HepG2 (cell line): ENCODE results near the gene CXXC5. TPM values are rescaled to one million over a fixed set of nuclear protein-coding genes. Genes with fewer than 3 reads are reported as not detected.

Experiments
- AHR ChIP-seq: IDR thresholded peaks from 2 replicates; pipeline ENCODE4 v1.6.1; 2018; ENCODE audit warnings: missing genetic modification reagents, missing compliant biosample characterization
- ARHGAP35 ChIP-seq: sonication (generic); formaldehyde crosslinking; IDR thresholded peaks from 2 replicates; pipeline ENCODE4 v1.9.0; 2022; ENCODE audit warnings: mild to moderate bottlenecking, inconsistent platforms, moderate library complexity, missing genetic modification reagents, borderline replicate concordance
- CCAR2 ChIP-seq: fragments of 200-400 bp; formaldehyde crosslinking; optimal IDR thresholded peaks from 2 replicates; pipeline ENCODE3; 2018; ENCODE audit warnings: low read depth, mild to moderate bottlenecking, low read length, moderate library complexity
- HOXA5 ChIP-seq: sonication (generic); formaldehyde crosslinking; IDR thresholded peaks from 2 replicates; pipeline ENCODE4 v1.4.0; 2020; ENCODE audit warnings: missing genetic modification reagents
- NAIF1 ChIP-seq: sonication (generic); formaldehyde crosslinking; IDR thresholded peaks from 2 replicates; pipeline ENCODE4 v1.5.0; 2020; ENCODE audit warnings: mild to moderate bottlenecking, missing genetic modification reagents, borderline replicate concordance
- NFKBIZ ChIP-seq: IDR thresholded peaks from 2 replicates; pipeline ENCODE4 v1.6.1; 2018; ENCODE audit warnings: missing genetic modification reagents, missing compliant biosample characterization
- PRMT3 ChIP-seq: sonication (generic); formaldehyde crosslinking; IDR thresholded peaks from 2 replicates; pipeline ENCODE4 v1.8.1; 2022; ENCODE audit warnings: low read depth, mild to moderate bottlenecking, moderate library complexity, missing genetic modification reagents, borderline replicate concordance
- RBAK ChIP-seq: sonication (generic); formaldehyde crosslinking; IDR thresholded peaks from 2 replicates; pipeline ENCODE4 v1.5.1; 2020; ENCODE audit warnings: mild to moderate bottlenecking, missing genetic modification reagents
- TBX2 ChIP-seq: sonication (generic); formaldehyde crosslinking; IDR thresholded peaks from 2 replicates; pipeline ENCODE4 v1.5.0; 2020; ENCODE audit warnings: missing genetic modification reagents, mild to moderate bottlenecking, borderline replicate concordance
- ZFAT ChIP-seq: sonication (generic); formaldehyde crosslinking; conservative IDR thresholded peaks from 2 replicates; pipeline ENCODE4 v1.8.1; 2023; ENCODE audit warnings: missing genetic modification reagents, inconsistent platforms
- ZNF224 ChIP-seq: sonication (generic); formaldehyde crosslinking; IDR thresholded peaks from 2 replicates; pipeline ENCODE4 v1.5.0; 2020; ENCODE audit warnings: mild to moderate bottlenecking, missing genetic modification reagents
- ZNF331 ChIP-seq: sonication (generic); formaldehyde crosslinking; IDR thresholded peaks from 2 replicates; pipeline ENCODE4 v1.4.0; 2020; ENCODE audit warnings: missing genetic modification reagents
- ZNF33A ChIP-seq: sonication (generic); formaldehyde crosslinking; IDR thresholded peaks from 2 replicates; pipeline ENCODE4 v1.5.1; 2020; ENCODE audit warnings: missing genetic modification reagents, mild to moderate bottlenecking, moderate library complexity, borderline replicate concordance
- ZNF501 ChIP-seq: sonication (generic); formaldehyde crosslinking; IDR thresholded peaks from 2 replicates; pipeline ENCODE4 v1.5.1; 2020; ENCODE audit warnings: mild to moderate bottlenecking, moderate library complexity, missing genetic modification reagents
- polyA plus RNA-seq, 8 experiments: library from polyadenylated mRNA; depleted of rRNA in 3 of 8; stranded (reverse) in 7 of 8; unstranded in 1 of 8; fragments of >200 nt; fragmentation: Illumina TruSeq in 4 of 8; extraction: Trizol in 4 of 8; gene quantifications; 2 replicates each; pipeline versions ENCODE4 v1.2.1 to v1.2.3, GENCODE V29; 2011 to 2016; ENCODE audit warnings: low read depth in 4 of 8, missing spikeins in 1 of 8, mixed read lengths in 1 of 8; ENCODE audit not compliant: insufficient read depth in 1 of 8
- total RNA-seq, 5 experiments: library from RNA; depleted of rRNA; stranded (reverse); fragments of >200 nt; fragmentation: Illumina TruSeq; extraction: Trizol; gene quantifications; 2 replicates each; pipeline ENCODE4 v1.2.3, GENCODE V29; 2016; ENCODE audit warnings: low read depth in 1 of 5
- TF ChIP-seq, protein P1 (sequence below): conservative IDR thresholded peaks from 2 replicates; pipeline ENCODE4 v1.6.1; 2018; ENCODE audit warnings: missing genetic modification reagents
- TF ChIP-seq, protein P2 (sequence below): sonication (generic); formaldehyde crosslinking; IDR thresholded peaks from 2 replicates; pipeline ENCODE4 v1.5.0; 2020; ENCODE audit warnings: missing genetic modification reagents
- TF ChIP-seq, protein P3 (sequence below): sonication (generic); formaldehyde crosslinking; IDR thresholded peaks from 2 replicates; pipeline ENCODE4 v1.9.0; 2021; ENCODE audit warnings: missing genetic modification reagents, mild to moderate bottlenecking, borderline replicate concordance

CXXC5 gene
- total and polyA plus RNA-seq, 2 of the 13 experiments (the other 11 are each of a cell fraction or from before 2014, with no cell fraction given): 32.3 to 33.0 TPM

DNA sequence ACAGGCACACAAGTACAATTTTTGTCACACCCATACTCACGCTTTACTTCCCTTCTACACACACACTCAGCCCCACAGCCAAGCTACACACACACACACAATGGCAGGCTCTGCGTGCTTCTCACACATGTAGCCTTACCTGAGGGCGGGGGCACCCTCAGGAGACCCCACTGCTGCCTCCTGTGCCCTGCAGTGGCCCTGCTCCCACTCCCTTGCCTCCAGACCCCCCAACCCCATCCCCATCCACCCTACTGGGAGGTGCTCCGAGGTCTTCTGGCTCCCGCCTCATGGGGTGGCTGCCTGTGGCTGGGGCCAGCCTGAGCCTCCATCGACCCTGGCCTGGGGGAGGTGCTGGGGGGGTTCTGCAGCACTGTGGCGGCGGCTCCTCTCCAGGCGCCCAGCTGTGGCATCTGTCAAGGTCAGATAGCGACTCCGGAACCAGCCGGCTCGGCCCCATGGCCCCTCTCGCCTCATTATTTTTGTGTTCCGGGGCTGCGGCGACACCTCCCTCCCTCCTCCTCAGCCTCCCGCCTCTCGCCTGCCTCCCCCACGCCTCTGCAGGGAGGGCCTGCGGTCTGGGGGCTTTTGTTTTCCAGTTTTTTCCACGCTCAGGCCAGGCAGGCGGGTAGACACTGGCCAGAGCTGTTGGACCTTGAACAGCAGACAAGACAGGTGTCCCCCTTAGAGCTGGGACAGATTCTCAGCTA, 21.7 kb downstream of the CXXC5 start (continued):
- TF ChIP-seq, protein P1, sequence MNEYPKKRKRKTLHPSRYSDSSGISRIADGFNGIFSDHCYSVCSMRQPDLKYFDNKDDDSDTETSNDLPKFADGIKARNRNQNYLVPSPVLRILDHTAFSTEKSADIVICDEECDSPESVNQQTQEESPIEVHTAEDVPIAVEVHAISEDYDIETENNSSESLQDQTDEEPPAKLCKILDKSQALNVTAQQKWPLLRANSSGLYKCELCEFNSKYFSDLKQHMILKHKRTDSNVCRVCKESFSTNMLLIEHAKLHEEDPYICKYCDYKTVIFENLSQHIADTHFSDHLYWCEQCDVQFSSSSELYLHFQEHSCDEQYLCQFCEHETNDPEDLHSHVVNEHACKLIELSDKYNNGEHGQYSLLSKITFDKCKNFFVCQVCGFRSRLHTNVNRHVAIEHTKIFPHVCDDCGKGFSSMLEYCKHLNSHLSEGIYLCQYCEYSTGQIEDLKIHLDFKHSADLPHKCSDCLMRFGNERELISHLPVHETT (CRISPR knock-in tag): no peak
- TF ChIP-seq, protein P2, sequence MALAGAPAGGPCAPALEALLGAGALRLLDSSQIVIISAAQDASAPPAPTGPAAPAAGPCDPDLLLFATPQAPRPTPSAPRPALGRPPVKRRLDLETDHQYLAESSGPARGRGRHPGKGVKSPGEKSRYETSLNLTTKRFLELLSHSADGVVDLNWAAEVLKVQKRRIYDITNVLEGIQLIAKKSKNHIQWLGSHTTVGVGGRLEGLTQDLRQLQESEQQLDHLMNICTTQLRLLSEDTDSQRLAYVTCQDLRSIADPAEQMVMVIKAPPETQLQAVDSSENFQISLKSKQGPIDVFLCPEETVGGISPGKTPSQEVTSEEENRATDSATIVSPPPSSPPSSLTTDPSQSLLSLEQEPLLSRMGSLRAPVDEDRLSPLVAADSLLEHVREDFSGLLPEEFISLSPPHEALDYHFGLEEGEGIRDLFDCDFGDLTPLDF (CRISPR knock-in tag): no peak
- TF ChIP-seq PRMT3 (CRISPR knock-in tag) (no peak), ZFAT (CRISPR knock-in tag) (no peak), ZNF33A (CRISPR knock-in tag) (no peak), NAIF1 (CRISPR knock-in tag) (no peak), ZNF331 (CRISPR knock-in tag) (peak; percentile 39; the same call in 1 of the 2 replicates), ZNF224 (CRISPR knock-in tag) (no peak; the same call in 1 of the 2 replicates), ZNF501 (CRISPR knock-in tag) (peak; percentile 70; the same call in 1 of the 2 replicates), TBX2 (peak; percentile 92), ARHGAP35 (no peak), HOXA5 (CRISPR knock-in tag) (no peak; the same call in 1 of the 2 replicates), RBAK (CRISPR knock-in tag) (0 out of 2 replicates have a peak, but pooled peaks have one; percentile 23), AHR (no peak), CCAR2 (no peak), NFKBIZ (CRISPR knock-in tag) (no peak)
- TF ChIP-seq, protein P3, sequence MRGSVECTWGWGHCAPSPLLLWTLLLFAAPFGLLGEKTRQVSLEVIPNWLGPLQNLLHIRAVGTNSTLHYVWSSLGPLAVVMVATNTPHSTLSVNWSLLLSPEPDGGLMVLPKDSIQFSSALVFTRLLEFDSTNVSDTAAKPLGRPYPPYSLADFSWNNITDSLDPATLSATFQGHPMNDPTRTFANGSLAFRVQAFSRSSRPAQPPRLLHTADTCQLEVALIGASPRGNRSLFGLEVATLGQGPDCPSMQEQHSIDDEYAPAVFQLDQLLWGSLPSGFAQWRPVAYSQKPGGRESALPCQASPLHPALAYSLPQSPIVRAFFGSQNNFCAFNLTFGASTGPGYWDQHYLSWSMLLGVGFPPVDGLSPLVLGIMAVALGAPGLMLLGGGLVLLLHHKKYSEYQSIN (CRISPR knock-in tag): no peak
